ACHN (cell line): ENCODE measurements around the gene GPER1.
"Not testable (repeated sequence)": the region's sequence is repeated elsewhere in the genome, so short reads cannot be mapped to it uniquely, and the experiment has no call there.

Experiments used
- DNase-seq: peaks from one replicate; pipeline ENCODE4 v3.0.0-alpha.2; 2015
- in situ Hi-C: cut with HindIII; loops from 2 replicates; pipeline ENCODE4 v1.10.0; 2017; ENCODE audit warnings: low sequenced_read_pairs, low pct_ligation_motif_present, low pct_unique_long_range_greater_than_20kb

The GPER1 gene

DNA sequence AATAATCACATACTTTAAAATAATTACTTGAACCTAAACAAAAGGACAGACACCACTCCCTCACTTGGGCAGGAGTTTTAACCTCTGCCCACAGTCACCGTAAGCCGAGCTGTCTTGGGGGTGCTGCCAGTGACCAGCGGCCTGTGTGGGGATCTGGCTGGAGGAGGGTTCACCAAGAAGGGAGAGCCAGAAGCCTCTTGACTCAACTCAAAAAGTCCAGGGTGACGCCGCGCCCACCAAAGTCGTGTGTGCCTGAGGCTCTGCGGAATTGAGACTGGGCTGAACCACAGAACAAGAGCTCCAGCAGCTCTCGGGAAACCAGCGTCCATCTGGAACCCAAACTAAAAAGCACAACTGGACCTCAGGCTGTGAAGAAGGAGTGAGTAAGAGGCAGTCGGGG, 36.3 kb downstream of the GPER1 start:
- no peak for DNase-seq
- in situ Hi-C loops: no loop called here

DNA sequence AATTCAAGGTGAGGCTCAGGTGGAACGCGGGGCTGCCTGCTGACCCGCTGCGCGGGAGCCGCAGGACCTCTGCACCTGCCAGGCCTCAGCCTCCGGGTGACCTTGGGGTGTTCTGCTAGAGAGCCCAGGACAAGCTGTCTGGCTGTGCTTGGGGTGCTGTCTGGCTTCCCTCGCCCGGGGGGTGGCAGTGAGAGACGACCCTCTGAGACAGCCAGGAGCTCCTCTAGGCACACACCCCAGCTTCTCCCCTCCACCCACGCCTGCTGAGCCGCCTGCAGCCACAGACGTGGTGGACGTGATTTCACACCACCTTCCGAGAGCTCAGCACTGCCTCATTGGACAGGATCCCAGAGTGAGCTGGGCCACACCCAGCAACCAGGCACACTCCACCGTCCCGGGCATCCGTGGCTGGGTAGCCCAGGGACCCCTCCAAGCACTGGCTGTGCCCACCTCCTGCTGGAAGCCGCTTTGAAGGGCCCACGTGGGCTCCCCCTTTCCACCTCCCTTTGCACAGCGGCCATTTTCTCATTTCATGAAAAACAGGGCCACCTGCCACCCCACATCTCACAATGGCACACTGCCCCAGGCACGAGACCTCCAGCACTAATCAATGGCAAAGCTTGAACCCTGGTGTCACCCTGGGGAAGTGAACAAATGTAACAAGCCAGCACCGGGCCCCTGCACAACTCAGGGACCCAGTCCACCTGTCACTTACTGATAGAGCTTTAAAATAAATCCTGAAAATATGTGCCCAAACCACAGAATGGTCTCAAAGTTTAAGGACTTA, 37.1 kb downstream of the GPER1 start:
- in situ Hi-C loops: no loop called here
- DNase-seq: no peak

DNA sequence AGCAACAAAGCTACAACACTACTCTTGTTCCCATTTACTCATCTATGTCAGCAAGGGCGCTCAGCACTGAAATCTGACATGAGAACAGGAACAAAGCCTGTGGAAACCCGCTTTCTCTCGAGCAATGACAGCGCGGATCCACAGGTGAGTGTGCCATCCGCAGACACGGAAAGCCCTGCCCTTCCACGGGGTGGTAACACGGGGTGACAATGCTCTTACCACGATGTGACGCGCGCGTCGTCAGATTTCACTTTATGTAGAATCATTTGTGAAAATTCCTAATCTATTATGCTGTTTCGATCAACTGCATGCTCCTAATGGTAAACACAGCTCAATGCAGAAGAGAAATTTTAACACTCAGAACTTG, 37.7 kb downstream of the GPER1 start:
- DNase-seq: no peak
- in situ Hi-C loops: no loop called here

DNA sequence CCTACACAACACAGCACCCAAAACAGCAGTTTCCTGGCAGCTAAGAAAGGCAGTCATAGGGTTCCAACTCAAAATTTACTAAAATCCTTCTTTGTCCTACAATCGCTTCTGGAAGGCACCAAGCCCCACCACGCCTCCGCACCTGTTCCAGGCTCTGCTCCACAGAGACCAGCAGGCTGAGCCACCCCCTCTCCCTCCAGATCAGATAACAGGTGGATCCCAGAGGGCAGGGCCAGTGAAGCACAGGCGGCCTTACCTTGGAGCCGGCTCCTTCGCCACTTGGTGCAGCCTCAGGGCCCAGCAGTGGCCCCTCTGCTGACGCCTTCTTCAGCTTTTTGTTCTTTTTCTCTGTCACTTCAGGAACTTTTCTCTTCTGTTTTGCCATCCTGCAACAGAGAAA, 39.1 kb downstream of the GPER1 start:
- in situ Hi-C loops: no loop called here
- DNase-seq: no peak

DNA sequence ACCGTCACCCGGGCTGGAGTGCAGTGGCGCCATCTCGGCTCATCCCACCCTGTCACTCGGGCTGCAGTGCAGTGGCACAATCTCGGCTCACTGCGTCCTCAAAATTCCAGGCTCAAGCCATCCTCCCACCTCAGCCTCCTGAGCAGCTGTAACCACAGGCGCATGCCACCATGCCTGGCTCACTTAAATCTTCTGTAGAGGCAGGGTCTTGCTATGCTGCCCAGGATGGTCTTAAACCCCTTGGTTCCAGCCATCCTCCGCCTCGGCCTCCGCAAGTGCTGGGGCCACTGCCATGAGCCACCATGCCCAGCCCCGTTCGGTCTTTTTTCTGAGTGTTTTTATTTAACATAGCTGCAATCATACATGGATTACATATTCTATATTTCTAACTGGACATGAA, 41.5 kb downstream of the GPER1 start:
- in situ Hi-C loops: no loop called here
- no peak for DNase-seq

DNA sequence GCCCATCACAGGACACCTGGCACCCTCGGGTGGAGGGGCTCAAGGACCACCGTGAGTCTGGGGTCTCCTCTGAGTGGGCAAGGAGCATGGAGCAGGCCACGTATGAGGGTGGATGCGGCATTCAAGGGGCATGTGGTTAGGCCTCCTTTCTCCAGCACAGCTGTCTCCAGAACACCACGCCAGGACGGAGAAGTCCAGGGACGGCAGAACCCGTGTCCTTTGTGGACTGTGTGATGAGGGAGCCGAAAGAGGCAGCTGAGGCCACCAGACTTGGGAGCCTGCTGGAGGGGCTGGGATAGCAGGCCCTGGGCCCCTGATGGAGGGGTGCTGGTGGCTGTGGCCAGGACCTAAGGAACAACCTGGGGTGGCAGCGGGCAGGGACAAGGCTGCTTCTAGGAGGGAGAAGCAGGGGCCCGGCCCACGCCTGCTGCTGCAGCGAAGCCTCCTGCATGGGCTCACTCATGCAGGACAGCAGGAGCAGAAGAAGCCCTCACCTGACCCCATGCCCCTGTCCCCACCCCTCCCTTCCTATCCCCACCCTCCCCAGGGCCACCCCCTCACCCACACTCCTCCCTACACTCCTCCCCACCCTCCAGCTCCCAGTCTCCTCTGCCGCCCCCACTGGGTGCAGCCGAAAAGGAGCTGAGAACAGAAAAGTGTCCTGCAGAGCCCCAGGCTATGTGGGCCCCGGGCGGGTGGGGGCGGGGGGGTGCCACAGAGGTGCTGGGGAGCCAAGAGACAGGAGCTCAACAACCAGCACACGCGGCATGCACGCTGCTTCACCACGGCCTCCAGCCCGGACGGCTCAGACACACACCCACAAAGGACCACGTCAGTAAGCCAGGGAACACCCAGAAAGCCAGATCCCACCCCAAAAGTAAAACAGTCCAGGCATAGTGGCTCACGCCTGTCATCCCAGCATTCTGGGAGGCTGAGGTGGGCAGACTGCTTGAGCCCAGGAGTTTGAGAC, 42.4 kb downstream of the GPER1 start:
- no peak for DNase-seq
- in situ Hi-C loops: no loop called here

DNA sequence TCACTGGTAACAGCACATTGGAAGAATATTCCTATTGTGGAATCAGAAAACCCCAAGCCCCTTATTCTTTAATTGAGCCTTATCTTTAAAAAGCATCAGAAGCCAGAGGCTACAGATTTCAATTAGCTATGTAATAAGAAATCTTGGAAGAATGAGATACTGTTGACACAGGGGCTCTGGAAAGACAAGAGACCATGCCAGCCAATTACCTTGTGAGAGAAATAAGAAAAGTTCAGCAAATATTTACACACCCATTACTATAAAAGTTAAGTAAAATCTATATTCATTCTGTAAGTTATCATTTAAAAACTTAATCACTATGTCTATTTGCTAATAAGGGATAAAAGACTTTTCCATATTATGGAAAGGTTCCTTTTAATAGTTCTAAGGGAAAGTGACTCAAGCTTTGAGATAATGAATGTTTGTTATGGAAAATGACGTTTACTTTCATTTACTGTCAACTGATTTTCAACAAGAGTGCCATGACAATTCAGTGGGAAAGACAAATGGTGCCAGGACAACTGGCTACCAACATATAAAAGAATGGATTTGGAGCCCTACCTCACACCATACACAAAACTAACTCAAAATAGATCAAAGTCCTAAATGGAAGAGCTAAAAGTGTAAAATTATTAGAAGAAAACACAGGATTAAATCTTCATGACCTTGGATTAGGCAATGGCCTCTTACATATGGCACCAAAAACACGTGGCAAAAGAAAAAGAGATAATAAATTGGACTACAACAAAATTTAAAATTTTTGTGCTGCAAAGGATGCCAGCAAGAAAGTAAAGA, 43.8 kb downstream of the GPER1 start:
- DNase-seq: no peak
- in situ Hi-C loops: no loop called here

DNA sequence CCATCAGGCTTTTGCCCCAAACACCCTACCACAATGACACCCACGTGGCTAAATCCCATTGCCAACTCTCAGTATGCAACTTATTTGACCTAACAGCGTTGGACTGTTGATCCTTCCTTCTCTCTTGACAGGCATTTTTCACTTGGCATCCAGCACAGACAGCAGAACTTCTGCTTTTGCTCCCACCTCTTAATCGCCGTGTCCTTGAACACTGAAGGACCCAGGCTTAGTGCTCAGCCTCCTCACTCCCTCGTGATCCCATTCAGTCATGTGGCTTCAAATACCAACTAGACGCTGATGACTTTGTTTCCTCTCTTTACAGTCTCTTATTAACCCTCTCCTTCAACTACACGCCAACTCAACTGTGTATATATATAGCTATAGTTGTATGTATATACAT, 47.0 kb downstream of the GPER1 start:
- DNase-seq: no peak
- in situ Hi-C loops: no loop called here

DNA sequence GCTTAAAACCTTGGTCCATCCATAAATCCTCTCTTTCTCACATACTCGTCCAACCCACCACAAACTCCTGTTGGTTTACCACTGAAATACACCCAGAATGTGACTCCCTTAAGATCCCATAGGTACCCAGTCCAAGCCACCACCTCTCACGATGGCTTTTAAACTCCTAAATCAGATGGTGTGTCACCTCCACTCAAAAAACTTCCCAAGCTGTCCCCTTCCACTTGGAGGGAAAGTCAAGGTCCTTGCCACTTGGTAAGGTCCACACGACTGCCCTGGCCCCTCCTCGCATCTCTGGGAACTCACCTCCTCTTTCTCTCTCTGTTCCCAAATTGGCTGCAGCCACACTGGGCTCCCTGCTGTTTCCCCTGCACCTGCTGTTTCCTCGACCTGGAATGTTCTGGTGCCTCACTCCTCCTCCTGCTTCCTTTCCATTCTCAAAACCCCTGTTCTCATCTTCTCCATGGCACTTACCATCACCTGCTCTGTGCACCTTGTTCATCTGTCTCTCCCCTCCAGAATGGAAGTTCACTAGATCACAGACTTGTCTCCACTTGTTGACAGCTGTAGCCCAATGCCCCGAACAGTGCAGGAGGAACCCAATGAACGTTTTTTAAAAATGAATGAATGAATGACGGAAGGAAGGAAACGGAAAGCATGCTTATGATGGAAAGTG, 49.1 kb downstream of the GPER1 start:
- peak; percentile 20 for DNase-seq
- in situ Hi-C loops: no loop called here

DNA sequence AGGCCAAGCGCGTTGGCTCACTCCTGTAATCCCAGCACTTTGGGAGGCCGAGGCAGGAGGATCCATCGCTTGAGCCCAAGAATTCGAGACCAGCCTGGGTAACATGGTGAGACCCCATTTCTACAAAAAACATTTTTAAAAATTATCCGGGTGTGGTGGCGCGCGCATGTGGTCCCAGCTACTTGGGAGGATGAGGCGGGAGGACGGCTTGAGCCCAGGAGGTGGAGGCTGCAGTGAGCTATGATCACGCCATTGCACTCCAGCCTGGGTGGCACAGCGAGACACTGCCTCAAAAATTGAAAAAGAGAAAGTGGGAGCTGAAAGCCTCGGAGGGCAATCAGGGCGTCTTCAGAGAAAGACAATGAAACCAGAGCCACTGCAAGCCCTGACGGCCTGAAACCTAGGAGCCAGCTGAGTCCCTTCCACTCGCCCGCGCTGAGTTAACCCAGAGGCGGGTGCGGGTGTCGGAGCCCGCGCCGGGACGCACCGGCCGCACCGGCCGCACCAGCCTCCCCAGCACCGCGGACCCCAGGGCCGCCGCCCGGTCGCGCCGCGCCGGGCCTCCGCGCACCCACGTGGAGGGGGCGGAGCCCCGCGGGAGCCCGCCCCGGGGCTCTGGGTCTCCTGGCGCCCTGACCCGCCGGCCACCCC, 49.7 kb downstream of the GPER1 start:
- in situ Hi-C loops: no loop called here
- no peak for DNase-seq

DNA sequence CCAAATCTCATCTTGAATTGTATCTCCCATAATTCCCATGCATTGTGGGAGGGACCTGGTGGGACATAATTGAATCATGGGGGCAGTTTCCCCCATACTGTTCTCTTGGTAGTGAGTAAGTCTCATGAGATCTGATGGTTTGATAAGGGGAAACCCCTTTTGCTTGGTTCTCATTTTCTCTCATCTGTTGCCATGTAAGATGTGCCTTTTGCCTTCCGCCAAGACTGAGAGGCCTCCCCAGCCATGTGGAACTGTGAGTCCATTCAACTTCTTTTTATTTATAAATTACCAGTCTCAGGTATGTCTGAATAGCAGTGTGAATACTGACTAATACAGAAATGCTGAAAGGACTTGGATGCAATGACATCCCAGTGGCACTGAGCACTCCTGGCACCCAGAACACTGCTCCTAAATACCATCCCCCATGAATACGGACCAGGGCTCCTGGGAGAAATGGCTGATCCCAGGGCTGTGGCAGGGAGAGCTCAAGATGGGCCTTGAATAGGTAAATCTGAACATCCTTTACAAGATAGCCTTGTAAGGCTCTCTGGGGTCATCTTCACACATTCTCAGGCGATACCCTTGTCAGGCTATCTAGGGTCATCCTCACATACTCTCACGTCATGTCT, 52.7 kb downstream of the GPER1 start:
- DNase-seq: no peak
- in situ Hi-C loops: no loop called here

DNA sequence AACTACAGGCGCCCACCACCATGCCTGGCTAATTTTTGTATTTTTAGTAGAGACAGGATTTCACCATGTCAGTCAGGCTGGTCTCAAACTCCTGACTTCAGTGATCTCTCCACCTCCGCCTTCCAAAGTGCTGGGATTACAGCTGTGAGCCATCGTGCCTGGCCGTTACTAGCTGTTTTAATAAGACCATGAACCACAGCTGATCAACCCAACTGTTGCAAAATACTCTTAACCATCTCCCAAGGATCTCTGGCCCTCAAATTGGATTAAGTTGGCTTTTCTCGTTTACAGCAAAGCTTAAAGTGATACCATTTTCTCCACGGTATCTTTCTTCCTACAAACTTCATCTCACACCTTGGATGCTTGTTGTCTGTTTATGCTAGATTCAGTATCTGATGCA, 53.7 kb downstream of the GPER1 start:
- in situ Hi-C loops: no loop called here
- no peak for DNase-seq

DNA sequence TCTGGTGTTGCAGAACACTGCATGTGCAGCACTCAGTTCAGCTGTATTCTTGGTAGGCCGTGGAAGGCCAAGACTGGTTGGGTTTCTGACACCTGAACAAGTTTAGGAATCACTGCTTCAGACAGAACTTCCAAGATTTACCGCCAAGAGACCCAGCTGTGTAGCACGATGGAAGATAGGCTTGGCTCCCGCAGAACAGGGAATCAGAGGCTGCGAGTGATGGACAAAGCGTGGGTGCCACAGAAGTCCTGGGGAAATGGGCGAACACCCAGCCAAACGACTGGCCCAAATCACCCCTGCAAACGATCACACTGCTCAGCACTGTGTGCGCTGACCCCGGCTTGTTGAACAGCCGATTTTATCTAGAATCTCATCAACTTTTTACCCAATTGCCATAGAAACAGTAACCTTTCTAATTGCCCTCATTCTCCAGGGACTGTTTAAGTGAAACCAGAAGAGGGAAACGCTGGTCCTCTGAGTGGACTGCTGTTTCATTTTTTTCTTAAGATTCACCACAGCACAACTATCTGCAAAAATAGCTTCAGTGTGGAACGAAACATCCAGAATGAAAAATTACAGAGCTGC, 54.2 kb downstream of the GPER1 start:
- no peak for DNase-seq
- in situ Hi-C loops: no loop called here

DNA sequence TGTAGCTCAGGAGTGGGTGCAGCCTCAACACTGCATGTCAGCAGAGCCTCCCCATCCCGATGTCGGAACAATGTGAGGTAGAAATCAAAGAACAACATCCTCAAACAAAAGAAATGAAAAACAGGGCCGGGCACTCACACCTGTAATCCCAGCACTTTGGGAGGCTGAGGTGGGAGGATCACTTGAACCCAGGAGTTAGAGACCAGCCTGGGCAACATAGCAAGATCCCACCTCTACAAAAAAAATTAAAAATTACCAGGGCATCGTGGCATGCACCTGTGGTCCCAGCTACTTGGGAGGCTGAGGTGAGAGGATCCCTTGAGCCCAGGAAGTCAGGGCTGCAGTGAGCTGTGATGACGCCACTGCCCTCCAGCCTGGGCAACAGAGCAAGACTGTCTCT, 55.1 kb downstream of the GPER1 start:
- in situ Hi-C loops, DNase-seq: not testable (repeated sequence)
